Tibial nerve (tissue), 4 donors: Measurements from ENCODE around the gene JMJD1C. TPM values are rescaled to one million over a fixed set of nuclear protein-coding genes. Genes with fewer than 3 reads are reported as not detected.

ENCODE experiments used
- DNase-seq, 2 donors: peaks; one replicate each; pipeline ENCODE4 v3.0.0-alpha.2; 2019; ENCODE audit warnings: low spot score in 2 of 2
- H3K27ac ChIP-seq, 4 donors: fragments of 200-600 bp; sonication (generic) in 3 of 4; one replicate each; pipeline ENCODE4 v1.5.1; 2017 to 2019; ENCODE audit warnings: mild to moderate bottlenecking in 1 of 4
- H3K27me3 ChIP-seq, 2 donors: fragments of 200-600 bp; sonication (generic) in 1 of 2; one replicate each; pipeline versions ENCODE4 v1.5.1 to v1.6.0; 2017 to 2019
- H3K36me3 ChIP-seq, 3 donors: fragments of 200-600 bp; sonication (generic); one replicate each; pipeline ENCODE4 v1.5.1; 2018 to 2019
- H3K4me1 ChIP-seq, 4 donors: fragments of 200-600 bp; sonication (generic) in 3 of 4; one replicate each; pipeline ENCODE4 v1.5.1; 2017 to 2019
- H3K4me3 ChIP-seq, 4 donors: fragments of 200-600 bp; sonication (generic) in 3 of 4; one replicate each; pipeline ENCODE4 v1.5.1; 2017 to 2019; ENCODE audit warnings: mild to moderate bottlenecking in 1 of 4, moderate library complexity in 1 of 4
- H3K9me3 ChIP-seq, 4 donors: fragments of 200-600 bp; sonication (generic) in 3 of 4; one replicate each; pipeline ENCODE4 v1.5.1; 2017 to 2019
- CTCF ChIP-seq, 5 experiments: fragments of 200-600 bp in 3 of 5; fragments of 450-650 bp in 2 of 5; sonication (generic) in 3 of 5; IDR thresholded peaks; one replicate each; pipeline ENCODE4 v1.5.1; 2016 to 2019; ENCODE audit warnings: antibody characterized with exemption in 5 of 5, mild to moderate bottlenecking in 3 of 5, moderate library complexity in 2 of 5
- EP300 ChIP-seq, 2 donors: sonication (generic); formaldehyde crosslinking; IDR thresholded peaks; one replicate each; pipeline ENCODE4 v1.6.1; 2017; ENCODE audit warnings: antibody characterized with exemption in 2 of 2, mild to moderate bottlenecking in 1 of 2
- POLR2A ChIP-seq, 2 donors: fragments of 450-650 bp; IDR thresholded peaks; one replicate each; pipeline ENCODE4 v1.6.1; 2017; ENCODE audit warnings: antibody characterized with exemption in 2 of 2, mild to moderate bottlenecking in 2 of 2, moderate library complexity in 2 of 2
- WGBS, 2 donors: methylation state at CpG; one replicate each; pipeline ENCODE4 v1.1.5; 2018; 5-methylcytosine and 5-hydroxymethylcytosine counted together
- total RNA-seq, 4 donors: library from RNA; depleted of rRNA; stranded (reverse); fragments of >200 nt; gene quantifications; one replicate each; pipeline ENCODE4 v1.1.0, GENCODE V29; 2016

JMJD1C gene
- total RNA-seq, 4 donors from 2014 or later, result 100 to 156 (median 131) TPM

DNA sequence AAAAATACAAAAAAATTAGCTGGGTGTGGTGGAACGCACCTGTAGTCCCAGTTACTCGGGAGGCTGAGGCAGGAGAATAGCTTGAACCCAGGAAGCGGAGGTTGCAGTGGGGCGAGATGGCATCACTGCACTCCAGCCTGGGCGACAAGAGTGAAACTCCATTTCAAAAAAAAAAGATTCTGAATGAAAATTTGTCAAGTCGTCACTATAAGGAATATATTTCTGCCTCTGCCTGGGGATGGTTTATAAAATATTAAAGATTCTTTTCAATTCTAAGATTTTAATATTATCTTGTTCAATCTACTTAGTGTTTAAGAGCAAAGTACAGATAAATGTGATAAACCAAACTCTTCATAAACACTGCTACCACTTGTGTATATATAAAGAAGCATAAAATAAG, 185.4 kb downstream of the JMJD1C start:
- Histone ChIP-seq H3K4me1 (peaks cover 0 to 13% (median 0%) of the 10 kb centered on the region in 4 donors), H3K27ac (no peak overlapping the region), H3K36me3 (peaks cover 0 to 5% (median 0%) of the 10 kb centered on the region in 3 donors), H3K27me3 (no peaks in the 10 kb centered on the region), H3K9me3 (no peaks in the 10 kb centered on the region), H3K4me3 (no peak overlapping the region)
- no peak for DNase-seq
- TF ChIP-seq EP300 (IDR thresholded peaks at IDR 0.05) (no peak), CTCF (IDR thresholded peaks at IDR 0.05) (no peak), POLR2A (IDR thresholded peaks at IDR 0.05) (no peak)
- WGBS, 2 donors, result 97% methylated on average over 6 of the region's 6 CpGs

GRCh38 chr10:63275094-63275493, 190.7 kb downstream of the JMJD1C start:
- Histone ChIP-seq H3K4me3 (no peak overlapping the region), H3K27me3 (no peaks in the 10 kb centered on the region), H3K4me1 (peaks cover 0 to 9% (median 5%) of the 10 kb centered on the region in 4 donors), H3K27ac (peak overlapping the region in 1 of 4 donors; percentile 21), H3K36me3 (peaks cover 0 to 2% (median 0%) of the 10 kb centered on the region in 3 donors), H3K9me3 (no peaks in the 10 kb centered on the region)
- DNase-seq, result no peak
- WGBS, 2 donors, result 70 to 76% methylated on average over 3 of the region's 3 CpGs
- TF ChIP-seq EP300 (IDR thresholded peaks at IDR 0.05), result no peak
- no peak for TF ChIP-seq POLR2A (IDR thresholded peaks at IDR 0.05)
- TF ChIP-seq CTCF (IDR thresholded peaks at IDR 0.05), result no peak

GRCh38 chr10:63273577-63273976, 192.2 kb downstream of the JMJD1C start:
- Histone ChIP-seq H3K27ac (peak overlapping the region in 3 of 4 donors; percentile 2 to 23 (median 10)), H3K36me3 (no peaks in the 10 kb centered on the region), H3K4me1 (peaks cover 0 to 17% (median 6%) of the 10 kb centered on the region in 4 donors), H3K9me3 (no peaks in the 10 kb centered on the region), H3K27me3 (no peaks in the 10 kb centered on the region), H3K4me3 (no peak overlapping the region)
- TF ChIP-seq CTCF (IDR thresholded peaks at IDR 0.05) (no peak), EP300 (IDR thresholded peaks at IDR 0.05) (peak; percentile 10 to 27)
- no peak for DNase-seq

DNA sequence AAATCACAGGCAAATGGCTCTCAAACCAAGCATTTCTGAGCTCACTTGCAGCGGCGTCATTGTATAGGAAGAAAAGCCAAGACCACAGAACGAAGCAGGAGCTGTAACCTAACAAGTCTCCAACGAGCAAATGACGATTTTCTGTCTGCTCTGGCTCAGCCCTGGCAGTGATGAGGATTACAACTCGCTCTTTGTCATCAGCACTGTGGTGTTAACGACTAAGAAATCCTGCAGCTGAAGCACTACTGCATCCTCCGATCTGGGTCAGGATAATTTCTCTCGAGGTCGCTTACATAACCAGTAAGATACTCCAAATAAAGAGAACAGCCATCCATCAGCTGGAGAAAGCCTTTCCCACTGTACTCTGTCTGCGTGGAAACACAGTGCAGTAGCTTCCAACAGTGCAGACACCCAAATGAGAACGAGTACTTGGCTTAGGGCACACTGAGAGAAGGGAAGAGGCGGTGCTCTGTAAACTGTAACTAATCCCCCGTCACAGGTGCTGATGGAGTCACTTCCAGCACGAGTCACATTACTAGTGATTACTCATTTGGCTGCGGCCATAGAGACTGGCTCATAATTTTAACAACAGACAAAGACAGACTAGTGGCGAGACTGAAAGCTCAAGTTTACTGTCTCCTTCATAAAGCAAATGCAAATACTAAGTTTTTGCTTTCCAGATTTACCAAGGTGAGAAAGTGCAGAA, 196.8 kb downstream of the JMJD1C start:
- Histone ChIP-seq H3K4me1 (peaks cover 3 to 36% (median 13%) of the 10 kb centered on the region in 4 donors), H3K36me3 (no peaks in the 10 kb centered on the region), H3K27me3 (no peaks in the 10 kb centered on the region), H3K27ac (peak overlapping the region; percentile 75 to 95 (median 89)), H3K9me3 (no peaks in the 10 kb centered on the region), H3K4me3 (peak overlapping the region; percentile 26 to 60 (median 46))
- peak; percentile 63 to 92 for DNase-seq
- TF ChIP-seq POLR2A (IDR thresholded peaks at IDR 0.05) (peak; percentile 84 to 85), EP300 (IDR thresholded peaks at IDR 0.05) (peak; percentile 79 to 99), CTCF (IDR thresholded peaks at IDR 0.05) (peak in 3 of 5 experiments; percentile 12 to 70 (median 69))
- WGBS, 2 donors, result 1% methylated on average over 17 of the region's 17 CpGs

- H3K27ac ChIP-seq, result peak overlapping the region; percentile 75 to 95 (median 89)
- peak overlapping the region; percentile 26 to 60 (median 46) for H3K4me3 ChIP-seq
- no peak for TF ChIP-seq POLR2A (IDR thresholded peaks at IDR 0.05)
- no peak for TF ChIP-seq CTCF (IDR thresholded peaks at IDR 0.05)
- no peak for TF ChIP-seq EP300 (IDR thresholded peaks at IDR 0.05)
- peaks cover 3 to 38% (median 11%) of the 10 kb centered on the region in 4 donors for H3K4me1 ChIP-seq
- no peak for DNase-seq
- no peaks in the 10 kb centered on the region for H3K36me3 ChIP-seq
- H3K9me3 ChIP-seq, result no peaks in the 10 kb centered on the region
- 0 to 2% methylated on average over 3 of the region's 3 CpGs for WGBS, 2 donors
- no peaks in the 10 kb centered on the region for H3K27me3 ChIP-seq
Observed at GRCh38 chr10:63268149-63268797, 197.5 kb downstream of the JMJD1C start.
